Measurements from ENCODE around the gene TRHDE.

DNA sequence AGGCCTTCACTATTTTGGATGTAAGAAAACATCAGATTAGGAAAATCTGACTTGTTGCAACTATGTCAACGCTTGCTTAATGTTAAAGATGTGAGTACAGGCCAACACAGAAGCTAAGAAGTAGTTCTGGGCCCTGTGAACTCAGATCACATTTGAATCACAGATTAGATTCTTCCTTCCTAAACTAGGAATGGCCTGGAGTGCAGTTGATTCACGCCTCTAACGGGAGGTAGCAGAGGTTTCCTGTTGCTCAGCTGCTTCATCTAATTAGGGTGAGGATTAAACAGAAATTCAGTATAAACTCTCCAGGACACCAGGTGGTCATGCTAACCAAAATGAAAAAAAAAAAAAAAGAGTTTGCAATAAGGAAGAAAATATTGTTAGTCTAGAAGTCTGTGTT, 314.3 kb downstream of the TRHDE start:
- TF ChIP-seq POLR2A (IDR thresholded peaks at IDR 0.05; ENCODE audit: extremely low read depth, insufficient read length), result no peak
- TF ChIP-seq, protein P1, sequence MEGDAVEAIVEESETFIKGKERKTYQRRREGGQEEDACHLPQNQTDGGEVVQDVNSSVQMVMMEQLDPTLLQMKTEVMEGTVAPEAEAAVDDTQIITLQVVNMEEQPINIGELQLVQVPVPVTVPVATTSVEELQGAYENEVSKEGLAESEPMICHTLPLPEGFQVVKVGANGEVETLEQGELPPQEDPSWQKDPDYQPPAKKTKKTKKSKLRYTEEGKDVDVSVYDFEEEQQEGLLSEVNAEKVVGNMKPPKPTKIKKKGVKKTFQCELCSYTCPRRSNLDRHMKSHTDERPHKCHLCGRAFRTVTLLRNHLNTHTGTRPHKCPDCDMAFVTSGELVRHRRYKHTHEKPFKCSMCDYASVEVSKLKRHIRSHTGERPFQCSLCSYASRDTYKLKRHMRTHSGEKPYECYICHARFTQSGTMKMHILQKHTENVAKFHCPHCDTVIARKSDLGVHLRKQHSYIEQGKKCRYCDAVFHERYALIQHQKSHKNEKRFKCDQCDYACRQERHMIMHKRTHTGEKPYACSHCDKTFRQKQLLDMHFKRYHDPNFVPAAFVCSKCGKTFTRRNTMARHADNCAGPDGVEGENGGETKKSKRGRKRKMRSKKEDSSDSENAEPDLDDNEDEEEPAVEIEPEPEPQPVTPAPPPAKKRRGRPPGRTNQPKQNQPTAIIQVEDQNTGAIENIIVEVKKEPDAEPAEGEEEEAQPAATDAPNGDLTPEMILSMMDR (IDR thresholded peaks at IDR 0.05; ENCODE audit: low read depth, low read length), result no peak
- TF ChIP-seq, protein P2, sequence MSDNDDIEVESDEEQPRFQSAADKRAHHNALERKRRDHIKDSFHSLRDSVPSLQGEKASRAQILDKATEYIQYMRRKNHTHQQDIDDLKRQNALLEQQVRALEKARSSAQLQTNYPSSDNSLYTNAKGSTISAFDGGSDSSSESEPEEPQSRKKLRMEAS (IDR thresholded peaks at IDR 0.05; ENCODE audit: low read depth, low read length), result no peak

Measured in NB4 (cell line).